Activated CD4-positive, CD25-positive, alpha-beta regulatory T cell treated with anti-CD3 and anti-CD28 coated beads, Interleukin-2, amount 50 U/mL, for 16 hours (primary cell): ENCODE measurements around the gene PITHD1.
"Not testable (repeated sequence)": the region's sequence is repeated elsewhere in the genome, so short reads cannot be mapped to it uniquely, and the experiment has no call there.

ENCODE experiments used
- DNase-seq: peaks from one replicate; pipeline ENCODE4 v3.0.0-alpha.2; 2020; ENCODE audit warnings: low read depth, low spot score

Gene PITHD1

GRCh38 chr1:23774174-23774880 lies 3.9 kb upstream of the PITHD1 start:
- DNase-seq, result no peak

GRCh38 chr1:23776217-23776616 lies 2.0 kb upstream of the PITHD1 start:
- no peak for DNase-seq

GRCh38 chr1:23779826-23780371 lies 1.7 kb downstream of the PITHD1 start:
- no peak for DNase-seq

GRCh38 chr1:23783141-23783540 lies 4.9 kb downstream of the PITHD1 start:
- DNase-seq, result not testable (repeated sequence)

GRCh38 chr1:23784846-23785245 lies 6.6 kb downstream of the PITHD1 start:
- no peak for DNase-seq

GRCh38 chr1:23787701-23788100 lies 9.5 kb downstream of the PITHD1 start:
- DNase-seq, result no peak

GRCh38 chr1:23788695-23789094 lies 10.5 kb downstream of the PITHD1 start:
- no peak for DNase-seq

GRCh38 chr1:23790696-23791515 lies 12.7 kb downstream of the PITHD1 start, which contains the start of gene LYPLA2:
LYPLA2 (plus strand) TSS chr1:23791145; CDS start chr1:23792683, 1,538 bp downstream.
- peak; percentile 75 for DNase-seq

- DNase-seq, result no peak
Measured at GRCh38 chr1:23791516-23792047, 13.4 kb downstream of the PITHD1 start.

- no peak for DNase-seq
Measured at GRCh38 chr1:23792151-23792945, 14.1 kb downstream of the PITHD1 start.

GRCh38 chr1:23793018-23793781 lies 15.0 kb downstream of the PITHD1 start:
- DNase-seq, result no peak

- no peak for DNase-seq
Measured at GRCh38 chr1:23793861-23794731, 15.9 kb downstream of the PITHD1 start.

GRCh38 chr1:23794732-23795182 lies 16.5 kb downstream of the PITHD1 start:
- DNase-seq, result not testable (repeated sequence)

- no peak for DNase-seq
Measured at GRCh38 chr1:23795676-23796465, 17.7 kb downstream of the PITHD1 start.

GRCh38 chr1:23796466-23797271 lies 18.5 kb downstream of the PITHD1 start:
- no peak for DNase-seq

GRCh38 chr1:23797478-23798448 lies 19.5 kb downstream of the PITHD1 start:
- no peak for DNase-seq

- DNase-seq, result no peak
Measured at GRCh38 chr1:23798662-23799142, 20.5 kb downstream of the PITHD1 start.
